ENCODE measurements around the gene C11orf97. TPM values are rescaled to one million over a fixed set of nuclear protein-coding genes. Genes with fewer than 3 reads are reported as not detected.

Gene C11orf97
- total RNA-seq, 1 experiment from 2014 or later = not detected

DNA sequence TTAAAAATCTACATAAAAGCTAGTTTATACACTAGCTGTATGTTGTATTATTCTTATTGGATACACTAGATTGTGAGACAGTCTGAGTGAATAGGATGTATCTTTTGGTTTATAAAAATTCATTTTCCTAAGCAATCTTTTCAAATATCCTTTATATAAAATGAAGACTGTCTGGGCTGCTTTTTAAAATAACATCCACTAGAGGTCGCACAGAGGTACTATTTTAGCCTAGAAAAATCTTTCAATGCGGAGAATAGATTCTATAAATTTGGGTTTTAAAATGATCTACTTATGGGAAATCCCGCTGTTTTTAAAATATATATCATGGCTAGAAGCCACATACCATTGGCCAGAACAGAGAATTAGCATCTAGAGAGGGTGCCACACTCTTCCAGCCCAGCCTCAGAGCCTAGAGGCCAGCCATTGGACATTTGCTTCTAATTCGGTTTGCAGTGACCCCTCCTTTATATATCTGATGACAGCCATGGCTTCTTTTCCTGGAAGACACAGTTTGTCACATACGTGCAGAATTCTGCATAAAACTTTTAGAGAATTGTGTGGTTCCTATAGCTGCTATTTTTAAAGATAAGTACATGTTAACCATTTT lies 7.3 kb downstream of the C11orf97 start:
- Histone ChIP-seq H3K79me1 (ENCODE audit: insufficient read depth, low read depth, low read length, poor library complexity, severe bottlenecking) (no peaks in the 10 kb centered on the region), H3K9ac (ENCODE audit: extremely low read depth, insufficient read length, low read length) (no peak overlapping the region), H3K23ac (ENCODE audit: insufficient read length, low read depth, low read length) (no peak overlapping the region), H4K5ac (ENCODE audit: insufficient read length, low read depth, low read length) (no peak overlapping the region), H2BK20ac (ENCODE audit: low read depth, low read length, poor library complexity, severe bottlenecking) (no peak overlapping the region), H3K4me2 (ENCODE audit: insufficient read depth, insufficient read length, low read length) (no peak overlapping the region), H3K14ac (ENCODE audit: insufficient read depth, low read length) (no peak overlapping the region), H2BK5ac (ENCODE audit: insufficient read length, low read length) (no peak overlapping the region), H3K23me2 (ENCODE audit: insufficient read length, low read depth, low read length, poor library complexity, severe bottlenecking) (no peaks in the 10 kb centered on the region), H4K91ac (ENCODE audit: insufficient read length, low read depth, low read length) (no peak overlapping the region), H2BK15ac (ENCODE audit: low read depth, low read length) (no peak overlapping the region), H3K27ac (ENCODE audit: insufficient read length, low read depth, low read length) (no peak overlapping the region), H4K20me1 (ENCODE audit: control insufficient read depth, insufficient read depth, insufficient read length) (no peaks in the 10 kb centered on the region), H2BK12ac (ENCODE audit: insufficient read length, low read depth, low read length) (no peak overlapping the region), H3K27me3 (ENCODE audit: insufficient read depth, low read length) (no peaks in the 10 kb centered on the region), H3K18ac (ENCODE audit: insufficient read length, low read depth, low read length) (no peak overlapping the region), H3K4ac (ENCODE audit: low read depth, low read length) (no peak overlapping the region), H3K4me1 (ENCODE audit: insufficient read depth, low read length) (no peaks in the 10 kb centered on the region), H3K9me3 (ENCODE audit: control insufficient read depth, low read depth, low read length) (no peaks in the 10 kb centered on the region), H2BK120ac (ENCODE audit: low read depth, low read length, poor library complexity, severe bottlenecking) (no peak overlapping the region), H2AK5ac (ENCODE audit: insufficient read length, low read length) (no peak overlapping the region), H3K79me2 (ENCODE audit: insufficient read depth, low read length) (no peaks in the 10 kb centered on the region), H3K56ac (ENCODE audit: insufficient read length, low read depth, low read length) (no peak overlapping the region), H2AFZ (ENCODE audit: low read length) (no peak overlapping the region), H4K8ac (replicated peaks; ENCODE audit: insufficient read length, low read depth, low read length) (no peak overlapping the region), H3T11ph (ENCODE audit: low read length) (no peak overlapping the region)
- H3K4me1 Mint-ChIP-seq = no peaks in the 10 kb centered on the region
- no peak overlapping the region for H3K4me3 Mint-ChIP-seq
- TF ChIP-seq, protein P1, sequence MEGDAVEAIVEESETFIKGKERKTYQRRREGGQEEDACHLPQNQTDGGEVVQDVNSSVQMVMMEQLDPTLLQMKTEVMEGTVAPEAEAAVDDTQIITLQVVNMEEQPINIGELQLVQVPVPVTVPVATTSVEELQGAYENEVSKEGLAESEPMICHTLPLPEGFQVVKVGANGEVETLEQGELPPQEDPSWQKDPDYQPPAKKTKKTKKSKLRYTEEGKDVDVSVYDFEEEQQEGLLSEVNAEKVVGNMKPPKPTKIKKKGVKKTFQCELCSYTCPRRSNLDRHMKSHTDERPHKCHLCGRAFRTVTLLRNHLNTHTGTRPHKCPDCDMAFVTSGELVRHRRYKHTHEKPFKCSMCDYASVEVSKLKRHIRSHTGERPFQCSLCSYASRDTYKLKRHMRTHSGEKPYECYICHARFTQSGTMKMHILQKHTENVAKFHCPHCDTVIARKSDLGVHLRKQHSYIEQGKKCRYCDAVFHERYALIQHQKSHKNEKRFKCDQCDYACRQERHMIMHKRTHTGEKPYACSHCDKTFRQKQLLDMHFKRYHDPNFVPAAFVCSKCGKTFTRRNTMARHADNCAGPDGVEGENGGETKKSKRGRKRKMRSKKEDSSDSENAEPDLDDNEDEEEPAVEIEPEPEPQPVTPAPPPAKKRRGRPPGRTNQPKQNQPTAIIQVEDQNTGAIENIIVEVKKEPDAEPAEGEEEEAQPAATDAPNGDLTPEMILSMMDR (conservative IDR thresholded peaks at IDR 0.05) = peak; percentile 80
- no peak overlapping the region for H3K27ac Mint-ChIP-seq
- no peaks in the 10 kb centered on the region for H3K36me3 Mint-ChIP-seq (ENCODE audit: insufficient read depth in 1 of 3, low read depth in 3 of 3)
- H3K27me3 Mint-ChIP-seq (ENCODE audit: low read depth) = peaks cover 19% of the 10 kb centered on the region
- DNase-seq = no peak
- H3K9me3 Mint-ChIP-seq = no peaks in the 10 kb centered on the region
- no CpG with 5 or more reads among the region's 5 CpGs for WGBS (ENCODE audit: extremely low coverage, insufficient read length, low lambda C conversion rate)

Data from H9 (cell line).